Bladder microvascular endothelial cell (primary cell): Measurements from ENCODE around the gene ZNF234. TPM values are rescaled to one million over a fixed set of nuclear protein-coding genes. Genes with fewer than 3 reads are reported as not detected.

Experiments
- total RNA-seq: library from RNA; depleted of rRNA; stranded (reverse); fragments of >200 nt; gene quantifications from 2 replicates; pipeline ENCODE4 v1.2.3, GENCODE V29; 2014

The ZNF234 gene
- 6.0 and 16.7 TPM in 2 replicates for total RNA-seq

GRCh38 chr19:44141191-44142058, at the start of gene ZNF234:
ZNF234 (plus strand) TSS chr19:44141554; CDS start chr19:44144633, 3,079 bp downstream.

GRCh38 chr19:44093931-44094765, 47.2 kb upstream of the ZNF234 start, which contains the start of gene ZNF224:
ZNF224 (plus strand) TSS chr19:44094361; CDS start chr19:44097874, 3,513 bp downstream.

GRCh38 chr19:44113138-44113783, 28.1 kb upstream of the ZNF234 start, which contains the start of gene ZNF225:
ZNF225 (plus strand) TSS chr19:44113399; CDS start chr19:44115828, 2,429 bp downstream.

GRCh38 chr19:44164673-44165512, 23.5 kb downstream of the ZNF234 start, which contains the start of gene ZNF226:
ZNF226 (plus strand) TSS chr19:44165100; CDS start chr19:44170081, 4,981 bp downstream.

Other genes with a start within 250 kb of the ZNF234 start
- 11.5 and 19.4 TPM in 2 replicates for gene ZNF45, start 206.3 kb upstream of the ZNF234 start, total RNA-seq
- 3.2 and 8.1 TPM in 2 replicates for gene ZNF221, start 190.3 kb upstream of the ZNF234 start, total RNA-seq
- 3.9 and 7.8 TPM in 2 replicates for gene ZNF155, start 157.4 kb upstream of the ZNF234 start, total RNA-seq
- gene ZNF230, start 138.6 kb upstream of the ZNF234 start, total RNA-seq: 2.1 and 4.5 TPM in 2 replicates
- 3.6 and 5.9 TPM in 2 replicates for gene ZNF222, start 116.2 kb upstream of the ZNF234 start, total RNA-seq
- 2.8 and 6.5 TPM in 2 replicates for gene ZNF223, start 89.5 kb upstream of the ZNF234 start, total RNA-seq
- gene ZNF284, start 69.4 kb upstream of the ZNF234 start, total RNA-seq: 2.1 and 3.7 TPM in 2 replicates
- 18.9 and 29.8 TPM in 2 replicates for gene ZNF224, start 47.2 kb upstream of the ZNF234 start, total RNA-seq
- gene ZNF225, start 28.2 kb upstream of the ZNF234 start, total RNA-seq: 4.0 and 7.1 TPM in 2 replicates
- 11.7 and 14.4 TPM in 2 replicates for gene ZNF226, start 23.5 kb downstream of the ZNF234 start, total RNA-seq
- gene ZNF227, start 71.0 kb downstream of the ZNF234 start, total RNA-seq: 13.4 and 22.0 TPM in 2 replicates
- 0.81 and 2.9 TPM in 2 replicates for gene ZNF233, start 118.3 kb downstream of the ZNF234 start, total RNA-seq
- gene ZNF235, start 163.5 kb downstream of the ZNF234 start, total RNA-seq: 2.6 and 9.3 TPM in 2 replicates
- 4.4 and 9.4 TPM in 2 replicates for gene ZNF112, start 215.1 kb downstream of the ZNF234 start, total RNA-seq